H9 (cell line): ENCODE data around the gene ARMC2. TPM values are rescaled to one million over a fixed set of nuclear protein-coding genes. Genes with fewer than 3 reads are reported as not detected.

ENCODE experiments used
- DNase-seq: peaks from one replicate; pipeline ENCODE4 v3.0.0-alpha.2; 2017
- H2AFZ ChIP-seq: one replicate; pipeline ENCODE4 v1.6.1; 2013; ENCODE audit warnings: mild to moderate bottlenecking, low read length, control low read depth, moderate library complexity
- H2AK5ac ChIP-seq: 2 replicates; pipeline ENCODE4 v1.6.1; 2013; ENCODE audit warnings: low read length, control low read depth, mixed read lengths; ENCODE audit not compliant: insufficient read length
- H2BK120ac ChIP-seq: one replicate; pipeline ENCODE4 v1.6.1; 2013; ENCODE audit warnings: low read depth, mild to moderate bottlenecking, low read length, control low read depth, inconsistent platforms; ENCODE audit not compliant: poor library complexity, severe bottlenecking
- H2BK12ac ChIP-seq: 2 replicates; pipeline ENCODE4 v1.6.1; 2013; ENCODE audit warnings: low read length, control low read depth, mixed read lengths, low read depth; ENCODE audit not compliant: insufficient read length
- H2BK15ac ChIP-seq: 2 replicates; pipeline ENCODE4 v1.6.1; 2013; ENCODE audit warnings: low read depth, low read length, control low read depth
- H2BK20ac ChIP-seq: one replicate; pipeline ENCODE4 v1.6.1; 2013; ENCODE audit warnings: low read depth, mild to moderate bottlenecking, low read length, control low read depth, inconsistent platforms; ENCODE audit not compliant: poor library complexity, severe bottlenecking
- H2BK5ac ChIP-seq: 2 replicates; pipeline ENCODE4 v1.6.1; 2013; ENCODE audit warnings: low read length, control low read depth, mixed read lengths; ENCODE audit not compliant: insufficient read length
- H3K14ac ChIP-seq: 2 replicates; pipeline ENCODE4 v1.6.1; 2013; ENCODE audit warnings: low read length, control low read depth; ENCODE audit not compliant: insufficient read depth
- H3K18ac ChIP-seq: 2 replicates; pipeline ENCODE4 v1.6.1; 2013; ENCODE audit warnings: low read depth, mild to moderate bottlenecking, mixed read lengths, low read length, control low read depth; ENCODE audit not compliant: insufficient read length
- H3K23ac ChIP-seq: 2 replicates; pipeline ENCODE4 v1.6.1; 2013; ENCODE audit warnings: low read length, control low read depth, mixed read lengths, low read depth; ENCODE audit not compliant: insufficient read length
- H3K23me2 ChIP-seq: 2 replicates; pipeline ENCODE4 v1.6.1; 2013; ENCODE audit warnings: low read depth, mild to moderate bottlenecking, mixed read lengths, low read length, control low read depth; ENCODE audit not compliant: insufficient read length, poor library complexity, severe bottlenecking
- H3K27ac ChIP-seq: 2 replicates; pipeline ENCODE4 v1.5.1; 2013; ENCODE audit warnings: low read length, control low read depth, mixed read lengths, low read depth; ENCODE audit not compliant: insufficient read length
- H3K27me3 ChIP-seq: 2 replicates; pipeline ENCODE4 v1.6.1; 2013; ENCODE audit warnings: low read length, control low read depth, inconsistent platforms; ENCODE audit not compliant: insufficient read depth
- H3K4ac ChIP-seq: 2 replicates; pipeline ENCODE4 v1.6.1; 2013; ENCODE audit warnings: low read depth, mild to moderate bottlenecking, control low read depth, inconsistent platforms, low read length, moderate library complexity
- H3K4me1 ChIP-seq: 2 replicates; pipeline ENCODE4 v1.6.1; 2013; ENCODE audit warnings: low read length, control low read depth, inconsistent platforms; ENCODE audit not compliant: insufficient read depth
- H3K4me2 ChIP-seq: 2 replicates; pipeline ENCODE4 v1.6.1; 2013; ENCODE audit warnings: low read length, control low read depth, mixed read lengths; ENCODE audit not compliant: insufficient read length, insufficient read depth
- H3K56ac ChIP-seq: 2 replicates; pipeline ENCODE4 v1.6.1; 2013; ENCODE audit warnings: low read depth, mild to moderate bottlenecking, mixed read lengths, low read length, control low read depth; ENCODE audit not compliant: insufficient read length
- H3K79me1 ChIP-seq: 2 replicates; pipeline ENCODE4 v1.6.1; 2013; ENCODE audit warnings: low read depth, mild to moderate bottlenecking, moderate library complexity, low read length, control low read depth, inconsistent platforms; ENCODE audit not compliant: insufficient read depth, poor library complexity, severe bottlenecking
- H3K79me2 ChIP-seq: 2 replicates; pipeline ENCODE4 v1.6.1; 2013; ENCODE audit warnings: low read length, control low read depth, inconsistent platforms; ENCODE audit not compliant: insufficient read depth
- H3K9ac ChIP-seq: 2 replicates; pipeline ENCODE4 v1.6.1; 2013; ENCODE audit warnings: low read length, control low read depth, mixed read lengths; ENCODE audit not compliant: insufficient read length; ENCODE audit errors: extremely low read depth
- H3K9me3 ChIP-seq: one replicate; pipeline ENCODE4 v1.6.1; 2013; ENCODE audit warnings: low read depth, low read length, inconsistent platforms; ENCODE audit not compliant: control insufficient read depth
- H3T11ph ChIP-seq: one replicate; pipeline ENCODE4 v1.6.1; 2013; ENCODE audit warnings: mild to moderate bottlenecking, low read length, control low read depth, inconsistent platforms
- H4K20me1 ChIP-seq: one replicate; pipeline ENCODE4 v1.6.1; 2013; ENCODE audit not compliant: control insufficient read depth, insufficient read length, insufficient read depth
- H4K5ac ChIP-seq: 2 replicates; pipeline ENCODE4 v1.6.1; 2013; ENCODE audit warnings: low read depth, mild to moderate bottlenecking, mixed read lengths, low read length, control low read depth; ENCODE audit not compliant: insufficient read length
- H4K8ac ChIP-seq: replicated peaks from 2 replicates; pipeline ENCODE4 v1.6.1; 2013; ENCODE audit warnings: low read length, control low read depth, mixed read lengths, low read depth; ENCODE audit not compliant: insufficient read length
- H4K91ac ChIP-seq: 2 replicates; pipeline ENCODE4 v1.6.1; 2013; ENCODE audit warnings: low read depth, mild to moderate bottlenecking, moderate library complexity, mixed read lengths, low read length, control low read depth; ENCODE audit not compliant: insufficient read length
- H3K27ac Mint-ChIP-seq, 3 experiments: 2 replicates in 2 of 3; 3 replicates in 1 of 3; pipeline ENCODE4 v1.8.0; 2020 to 2021; ENCODE audit warnings: mixed read lengths in 3 of 3, mild to moderate bottlenecking in 1 of 3, moderate library complexity in 1 of 3
- H3K27me3 Mint-ChIP-seq: 2 replicates; pipeline ENCODE4 v1.8.0; 2021; ENCODE audit warnings: low read depth, mild to moderate bottlenecking, moderate library complexity, mixed read lengths
- H3K36me3 Mint-ChIP-seq, 3 experiments: 2 replicates in 2 of 3; 3 replicates in 1 of 3; pipeline ENCODE4 v1.8.0; 2020 to 2021; ENCODE audit warnings: low read depth in 3 of 3, mixed read lengths in 3 of 3; ENCODE audit not compliant: insufficient read depth in 1 of 3
- H3K4me1 Mint-ChIP-seq, 2 experiments: 2 replicates each; pipeline ENCODE4 v1.8.0; 2020; ENCODE audit warnings: mixed read lengths in 2 of 2
- H3K4me3 Mint-ChIP-seq, 2 experiments: 2 replicates in 1 of 2; 3 replicates in 1 of 2; pipeline ENCODE4 v1.8.0; 2020 to 2021; ENCODE audit warnings: mild to moderate bottlenecking in 2 of 2, mixed read lengths in 2 of 2, moderate library complexity in 1 of 2
- H3K9me3 Mint-ChIP-seq, 2 experiments: 2 replicates in 1 of 2; 3 replicates in 1 of 2; pipeline ENCODE4 v1.8.0; 2020; ENCODE audit warnings: mild to moderate bottlenecking in 2 of 2, mixed read lengths in 2 of 2, moderate library complexity in 1 of 2
- CTCF ChIP-seq: fragments of 200-600 bp; sonication (generic); conservative IDR thresholded peaks from 3 replicates; pipeline ENCODE4 v1.8.0; 2021; ENCODE audit warnings: antibody characterized with exemption, mild to moderate bottlenecking
- WGBS: extraction: QIAGEN DNeasy Blood & Tissue Kit; methylation state at CpG from one replicate; pipeline ENCODE4 v1.1.7; 2013; ENCODE audit warnings: missing lambda C conversion rate, low lambda C conversion rate, mixed read lengths; ENCODE audit not compliant: insufficient read length; ENCODE audit errors: extremely low coverage; 5-methylcytosine and 5-hydroxymethylcytosine counted together
- total RNA-seq: library from RNA; stranded (reverse); gene quantifications from 2 replicates; pipeline ENCODE4 v1.2.1, GENCODE V29; 2021

ARMC2 gene
- total RNA-seq, 1 experiment from 2014 or later: 2.8 TPM

GRCh38 chr6:108803982-108804490, 44.2 kb upstream of the ARMC2 start:
- H4K8ac ChIP-seq: no peak overlapping the region
- no peak overlapping the region for H2BK120ac ChIP-seq
- Mint-ChIP-seq H3K4me3 (no peak overlapping the region), H3K4me1 (peaks cover under 1 to 5% of the 10 kb centered on the region in 2 experiments; a peak in 2 of 4 replicates), H3K27ac (no peak overlapping the region), H3K9me3 (no peaks in the 10 kb centered on the region), H3K36me3 (no peaks in the 10 kb centered on the region), H3K27me3 (no peaks in the 10 kb centered on the region)
- H3K14ac ChIP-seq: no peak overlapping the region
- no peaks in the 10 kb centered on the region for H4K20me1 ChIP-seq
- no CpG with 5 or more reads among the region's 6 CpGs for WGBS
- H2AK5ac ChIP-seq: no peak overlapping the region
- no peak overlapping the region for H3K4me2 ChIP-seq
- H3K27me3 ChIP-seq: no peaks in the 10 kb centered on the region
- no peak overlapping the region for H3K4ac ChIP-seq
- no peak overlapping the region for H2AFZ ChIP-seq
- no peak overlapping the region for H3K9ac ChIP-seq
- no peak overlapping the region for H2BK5ac ChIP-seq
- H3K18ac ChIP-seq: no peak overlapping the region
- H3K27ac ChIP-seq: no peak overlapping the region
- H3K4me1 ChIP-seq: no peaks in the 10 kb centered on the region
- no peak overlapping the region for H3K23ac ChIP-seq
- H3K9me3 ChIP-seq: no peaks in the 10 kb centered on the region
- TF ChIP-seq CTCF: no peak
- H4K5ac ChIP-seq: no peak overlapping the region
- no peak overlapping the region for H4K91ac ChIP-seq
- no peak overlapping the region for H3T11ph ChIP-seq
- no peak for DNase-seq
- no peak overlapping the region for H2BK15ac ChIP-seq
- no peaks in the 10 kb centered on the region for H3K79me2 ChIP-seq
- H3K79me1 ChIP-seq: no peaks in the 10 kb centered on the region
- no peak overlapping the region for H2BK20ac ChIP-seq
- no peak overlapping the region for H3K56ac ChIP-seq
- no peaks in the 10 kb centered on the region for H3K23me2 ChIP-seq
- H2BK12ac ChIP-seq: no peak overlapping the region
